HG03575 (cell line): Measurements from ENCODE around the gene LRMDA.

Experiments used
- ATAC-seq: cut with Tn5 transposase; IDR thresholded peaks from one replicate; pipeline ENCODE4 v1.9.1; 2021; ENCODE audit not compliant: unreplicated experiment, insufficient number of reproducible peaks, low FRiP score; ENCODE audit errors: extremely low read depth

Gene LRMDA

GRCh38 chr10:76251841-76252671 is 820.6 kb downstream of the LRMDA start:
- ATAC-seq: no peak

GRCh38 chr10:76252733-76253132 is 821.3 kb downstream of the LRMDA start:
- no peak for ATAC-seq

GRCh38 chr10:76255241-76255640 is 823.8 kb downstream of the LRMDA start:
- ATAC-seq: no peak

GRCh38 chr10:76257816-76258215 is 826.4 kb downstream of the LRMDA start:
- no peak for ATAC-seq

DNA sequence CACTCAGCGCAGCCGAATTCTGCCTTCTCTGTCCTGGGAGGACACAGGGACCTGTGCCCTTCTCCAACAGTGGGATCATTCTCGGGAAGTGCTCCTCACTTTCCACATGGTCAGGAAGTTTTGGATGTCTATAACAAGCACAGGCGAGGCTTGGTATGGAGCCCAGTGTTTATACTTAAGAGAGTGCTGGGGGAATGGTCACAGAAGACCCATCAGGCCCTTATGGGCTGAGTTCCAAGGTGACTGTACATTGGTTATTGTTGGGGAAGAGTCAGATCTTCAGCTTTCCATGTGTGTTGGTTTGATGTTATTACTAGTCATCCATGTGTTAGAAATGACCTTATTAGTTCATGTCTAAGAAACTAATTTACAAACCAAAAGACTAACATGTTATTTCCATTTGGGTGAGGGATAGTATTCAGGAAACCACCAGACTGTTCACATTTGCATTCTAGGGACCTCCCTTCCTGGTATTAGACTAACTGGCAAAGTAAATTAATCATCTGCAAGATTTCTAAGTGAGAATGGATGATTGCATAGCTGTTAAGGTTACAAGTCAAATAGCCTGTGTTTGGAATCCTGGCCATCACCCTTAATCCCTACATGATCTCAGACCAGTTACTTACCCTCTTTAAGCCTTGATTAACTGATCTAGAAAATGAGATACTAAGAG is 834.2 kb downstream of the LRMDA start:
- no peak for ATAC-seq

GRCh38 chr10:76268530-76268929 is 837.1 kb downstream of the LRMDA start:
- ATAC-seq: no peak

GRCh38 chr10:76268954-76269353 is 837.5 kb downstream of the LRMDA start:
- no peak for ATAC-seq

DNA sequence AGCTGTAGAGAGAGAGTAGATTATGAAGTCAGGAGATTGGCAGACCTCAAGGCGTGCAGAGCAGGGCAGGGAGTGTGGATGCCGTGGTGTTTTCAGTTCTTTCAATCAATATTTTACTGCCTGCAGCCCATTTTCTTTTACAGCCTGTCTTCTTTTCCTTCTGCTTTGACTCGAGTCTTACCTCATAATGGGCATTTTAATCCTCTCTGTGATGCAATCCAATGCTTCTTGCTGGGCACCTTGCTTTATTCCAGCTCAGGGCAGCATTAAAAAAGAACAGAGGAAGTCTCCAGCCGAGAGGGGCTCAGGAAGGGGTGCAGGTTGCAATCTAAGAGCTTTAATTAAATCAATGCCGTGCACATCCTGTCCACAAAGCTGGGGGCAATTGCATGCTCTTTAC is 839.0 kb downstream of the LRMDA start:
- no peak for ATAC-seq

GRCh38 chr10:76274933-76275332 is 843.5 kb downstream of the LRMDA start:
- ATAC-seq: no peak

GRCh38 chr10:76278811-76279460 is 847.5 kb downstream of the LRMDA start:
- no peak for ATAC-seq

- no peak for ATAC-seq
Observed at GRCh38 chr10:76281659-76282058, 850.2 kb downstream of the LRMDA start.

GRCh38 chr10:76282061-76283025 is 850.9 kb downstream of the LRMDA start:
- no peak for ATAC-seq

DNA sequence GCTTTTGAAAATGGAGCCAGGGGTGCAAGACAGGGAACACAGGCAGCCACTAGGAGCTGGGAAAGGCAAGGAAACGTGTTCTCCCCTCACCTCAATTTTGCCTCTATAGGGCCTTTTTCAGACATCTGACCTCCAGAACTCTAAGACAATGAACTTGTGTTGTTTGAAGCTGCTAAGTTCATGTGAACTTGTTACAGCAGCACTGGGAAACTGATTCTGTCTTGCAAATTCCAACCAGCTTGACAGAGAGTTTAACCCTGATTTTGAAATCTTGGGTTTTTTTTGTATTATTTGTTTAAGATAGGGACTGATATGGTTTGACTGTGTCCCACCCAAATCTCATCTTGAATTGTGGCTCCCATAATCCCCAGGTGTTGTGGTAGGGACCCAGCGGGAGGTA is 852.9 kb downstream of the LRMDA start:
- ATAC-seq: no peak

GRCh38 chr10:76285012-76285411 is 853.6 kb downstream of the LRMDA start:
- ATAC-seq: no peak

DNA sequence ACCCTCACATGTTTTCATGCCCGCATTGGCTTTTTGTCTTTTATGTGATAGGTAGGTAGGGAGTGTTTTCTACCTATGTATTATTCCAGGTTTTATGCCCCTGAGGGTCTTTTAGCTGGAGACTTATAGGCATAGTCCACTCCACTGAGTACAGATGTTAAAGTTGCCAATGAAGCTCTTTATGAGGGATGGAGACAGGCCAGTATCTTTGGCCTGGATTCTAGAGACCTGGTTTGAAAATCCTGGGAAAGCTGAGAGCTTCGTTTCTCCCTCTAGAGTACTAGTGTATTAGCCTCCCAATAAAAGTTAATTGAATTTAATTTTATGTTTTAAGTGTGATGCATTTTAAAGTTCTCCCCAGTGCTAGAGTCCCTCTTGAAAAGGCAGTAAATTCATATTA is 854.1 kb downstream of the LRMDA start:
- ATAC-seq: no peak

DNA sequence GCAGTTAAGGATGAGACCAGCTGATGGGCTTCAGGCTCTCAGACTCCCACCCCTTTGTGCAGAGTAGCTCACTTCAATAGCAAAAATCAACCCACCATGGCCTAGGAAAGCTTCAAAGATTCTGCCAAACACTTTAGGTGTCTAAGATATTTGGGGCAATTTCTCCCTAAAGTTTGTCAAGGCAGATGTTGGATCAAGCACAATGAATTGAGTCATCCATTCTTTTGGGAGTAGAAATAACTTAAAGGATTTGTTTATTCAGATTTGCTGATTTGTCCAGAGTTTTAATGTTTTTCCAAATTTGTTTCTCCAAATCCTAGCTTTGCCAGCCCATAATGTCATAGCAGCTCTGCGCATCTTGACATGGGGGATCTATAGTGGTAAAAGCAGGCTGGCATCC is 855.1 kb downstream of the LRMDA start:
- ATAC-seq: no peak

DNA sequence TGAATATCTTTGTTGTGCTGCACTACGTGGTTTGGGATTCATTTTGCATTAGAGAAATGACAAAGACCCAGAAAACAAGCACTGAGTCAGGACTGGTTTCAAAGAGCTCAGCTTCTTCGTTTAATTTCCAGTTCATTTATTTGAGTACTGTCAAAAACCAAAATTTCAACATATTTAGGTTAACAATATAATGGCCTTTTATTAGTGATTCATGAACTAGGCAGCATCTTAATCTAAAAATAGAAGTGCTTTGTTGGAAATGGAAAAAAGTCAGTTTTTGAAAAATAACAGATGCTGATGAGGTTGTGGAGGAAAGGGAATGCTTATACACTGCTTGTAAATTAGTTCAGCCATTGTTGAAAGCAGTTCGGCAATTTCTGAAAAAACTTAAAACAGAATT is 856.4 kb downstream of the LRMDA start:
- no peak for ATAC-seq

GRCh38 chr10:76291175-76291574 is 859.8 kb downstream of the LRMDA start:
- no peak for ATAC-seq

GRCh38 chr10:76291885-76292284 is 860.5 kb downstream of the LRMDA start:
- ATAC-seq: no peak
